Neural progenitor cell (in vitro differentiated cells): ENCODE measurements around the gene VAV2. TPM values are rescaled to one million over a fixed set of nuclear protein-coding genes. Genes with fewer than 3 reads are reported as not detected.

Source experiments
- DNase-seq: peaks from one replicate; pipeline ENCODE4 v3.0.0-alpha.2; 2016; ENCODE audit warnings: low spot score
- H2AFZ ChIP-seq: fragments of 200-600 bp; sonication (generic); replicated peaks from 2 replicates; pipeline ENCODE4 v1.6.1; 2016; ENCODE audit warnings: antibody characterized with exemption
- H3F3A ChIP-seq: fragments of 200-600 bp; sonication (generic); 2 replicates; pipeline ENCODE4 v1.6.1; 2016; ENCODE audit warnings: antibody characterized with exemption, low read depth
- H3K27ac ChIP-seq: fragments of 200-600 bp; sonication (generic); 2 replicates; pipeline ENCODE4 v1.5.1; 2016; ENCODE audit warnings: mild to moderate bottlenecking
- H3K27me3 ChIP-seq: fragments of 200-600 bp; sonication (generic); 2 replicates; pipeline ENCODE4 v1.6.1; 2016; ENCODE audit warnings: mild to moderate bottlenecking, moderate library complexity
- H3K36me3 ChIP-seq: fragments of 200-600 bp; sonication (generic); 2 replicates; pipeline ENCODE4 v1.5.1; 2016
- H3K4me1 ChIP-seq: fragments of 200-600 bp; sonication (generic); 2 replicates; pipeline ENCODE4 v1.6.1; 2016; ENCODE audit warnings: mixed run types
- H3K4me2 ChIP-seq: fragments of 200-600 bp; sonication (generic); 2 replicates; pipeline ENCODE4 v1.6.1; 2016
- H3K4me3 ChIP-seq: fragments of 200-600 bp; sonication (generic); 2 replicates; pipeline ENCODE4 v1.5.1; 2016
- H3K79me2 ChIP-seq: fragments of 200-600 bp; sonication (generic); 2 replicates; pipeline ENCODE4 v1.6.1; 2016; ENCODE audit warnings: low read depth
- H3K9ac ChIP-seq: fragments of 200-600 bp; sonication (generic); 2 replicates; pipeline ENCODE4 v1.6.1; 2016
- H3K9me3 ChIP-seq: fragments of 200-600 bp; sonication (generic); 2 replicates; pipeline ENCODE4 v1.5.1; 2016; ENCODE audit warnings: low read depth
- H4K20me1 ChIP-seq: fragments of 200-600 bp; sonication (generic); 2 replicates; pipeline ENCODE4 v1.6.1; 2016; ENCODE audit warnings: low read depth
- H3K27ac Mint-ChIP-seq: 3 replicates; pipeline ENCODE4 v1.8.0; 2021; ENCODE audit warnings: mixed read lengths
- H3K27me3 Mint-ChIP-seq: 2 replicates; pipeline ENCODE4 v1.8.0; 2022; ENCODE audit warnings: low read depth, mild to moderate bottlenecking, inconsistent platforms, moderate library complexity, mixed read lengths; ENCODE audit not compliant: insufficient read depth
- H3K36me3 Mint-ChIP-seq: 3 replicates; pipeline ENCODE4 v1.8.0; 2021; ENCODE audit warnings: mixed read lengths
- H3K4me1 Mint-ChIP-seq: 3 replicates; pipeline ENCODE4 v1.8.0; 2021; ENCODE audit warnings: mixed read lengths
- H3K4me3 Mint-ChIP-seq: 3 replicates; pipeline ENCODE4 v1.8.0; 2021; ENCODE audit warnings: mild to moderate bottlenecking, moderate library complexity, mixed read lengths
- H3K9me3 Mint-ChIP-seq: 3 replicates; pipeline ENCODE4 v1.8.0; 2020; ENCODE audit warnings: mixed read lengths
- CTCF ChIP-seq: fragments of 200-600 bp; sonication (generic); IDR thresholded peaks from 2 replicates; pipeline ENCODE4 v1.5.1; 2017; ENCODE audit warnings: antibody characterized with exemption, mild to moderate bottlenecking
- EZH2 ChIP-seq: fragments of 200-600 bp; sonication (generic); IDR thresholded peaks from 2 replicates; pipeline ENCODE4 v1.6.1; 2017; ENCODE audit warnings: antibody characterized with exemption, mild to moderate bottlenecking, moderate library complexity
- EZH2phosphoT487 ChIP-seq: fragments of 200-600 bp; sonication (generic); IDR thresholded peaks from 2 replicates; pipeline ENCODE4 v1.6.1; 2017; ENCODE audit warnings: antibody characterized with exemption
- total RNA-seq: library from RNA; depleted of rRNA; stranded (reverse); fragments of >200 nt; gene quantifications from 2 replicates; pipeline ENCODE4 v1.2.3, GENCODE V29; 2015; ENCODE audit warnings: low replicate concordance

The VAV2 gene
- total RNA-seq, 1 donor from 2014 or later: 12.9 TPM

GRCh38 chr9:133918111-133918813 is 73.9 kb downstream of the VAV2 start:
- H3K27ac ChIP-seq: peak overlapping the region; percentile 76
- peaks cover 28% of the 10 kb centered on the region for H4K20me1 ChIP-seq
- Mint-ChIP-seq H3K4me1 (peaks cover 63% of the 10 kb centered on the region), H3K4me3 (peak overlapping the region; percentile 12), H3K36me3 (no peaks in the 10 kb centered on the region), H3K27me3 (peaks cover 3% of the 10 kb centered on the region), H3K27ac (peak overlapping the region; percentile 64), H3K9me3 (no peaks in the 10 kb centered on the region)
- peaks cover 56% of the 10 kb centered on the region for H3K4me1 ChIP-seq
- peaks cover 32% of the 10 kb centered on the region for H3F3A ChIP-seq
- peaks cover 61% of the 10 kb centered on the region for H3K79me2 ChIP-seq
- H3K4me2 ChIP-seq: peak overlapping the region; percentile 44
- no peak overlapping the region for H2AFZ ChIP-seq
- H3K9me3 ChIP-seq: no peaks in the 10 kb centered on the region
- no peak for TF ChIP-seq EZH2phosphoT487
- no peak for TF ChIP-seq CTCF
- no peak for TF ChIP-seq EZH2
- H3K9ac ChIP-seq: no peak overlapping the region
- no peaks in the 10 kb centered on the region for H3K36me3 ChIP-seq
- H3K27me3 ChIP-seq: no peaks in the 10 kb centered on the region
- no peak for DNase-seq
- no peak overlapping the region for H3K4me3 ChIP-seq

- peaks cover 32% of the 10 kb centered on the region for H3F3A ChIP-seq
- H3K4me1 ChIP-seq: peaks cover 56% of the 10 kb centered on the region
- no peak overlapping the region for H3K27ac ChIP-seq
- no peak overlapping the region for H3K27ac Mint-ChIP-seq
- H2AFZ ChIP-seq: no peak overlapping the region
- H4K20me1 ChIP-seq: peaks cover 33% of the 10 kb centered on the region
- H3K9me3 ChIP-seq: no peaks in the 10 kb centered on the region
- peaks cover 3% of the 10 kb centered on the region for H3K27me3 Mint-ChIP-seq
- peak overlapping the region; percentile 43 for H3K4me2 ChIP-seq
- H3K79me2 ChIP-seq: peaks cover 64% of the 10 kb centered on the region
- H3K4me3 Mint-ChIP-seq: no peak overlapping the region
- no peak overlapping the region for H3K4me3 ChIP-seq
- no peaks in the 10 kb centered on the region for H3K9me3 Mint-ChIP-seq
- H3K9ac ChIP-seq: no peak overlapping the region
- no peaks in the 10 kb centered on the region for H3K27me3 ChIP-seq
- peaks cover 70% of the 10 kb centered on the region for H3K4me1 Mint-ChIP-seq
- no peaks in the 10 kb centered on the region for H3K36me3 Mint-ChIP-seq
- no peak for DNase-seq
- H3K36me3 ChIP-seq: no peaks in the 10 kb centered on the region
- TF ChIP-seq EZH2: no peak
- TF ChIP-seq EZH2phosphoT487: no peak
- TF ChIP-seq CTCF: no peak
These were observed 74.7 kb downstream of the VAV2 start for GRCh38 chr9:133917375-133917774.

- no peak overlapping the region for H3K4me3 ChIP-seq
- H3K79me2 ChIP-seq: peaks cover 67% of the 10 kb centered on the region
- no peak for TF ChIP-seq EZH2phosphoT487
- TF ChIP-seq CTCF: no peak
- no peak for TF ChIP-seq EZH2
- H3K27me3 Mint-ChIP-seq: peaks cover 5% of the 10 kb centered on the region
- peak overlapping the region; percentile 43 for H3K4me2 ChIP-seq
- no peaks in the 10 kb centered on the region for H3K36me3 ChIP-seq
- no peak overlapping the region for H3K9ac ChIP-seq
- H3K36me3 Mint-ChIP-seq: no peaks in the 10 kb centered on the region
- H2AFZ ChIP-seq: no peak overlapping the region
- peaks cover 56% of the 10 kb centered on the region for H3K4me1 ChIP-seq
- H3K9me3 Mint-ChIP-seq: no peaks in the 10 kb centered on the region
- no peaks in the 10 kb centered on the region for H3K9me3 ChIP-seq
- H3K4me1 Mint-ChIP-seq: peaks cover 70% of the 10 kb centered on the region
- H3K4me3 Mint-ChIP-seq: peak overlapping the region; percentile 13
- peak; percentile 40 for DNase-seq
- peaks cover 33% of the 10 kb centered on the region for H4K20me1 ChIP-seq
- H3F3A ChIP-seq: peaks cover 32% of the 10 kb centered on the region
- H3K27ac ChIP-seq: peak overlapping the region; percentile 70
- H3K27me3 ChIP-seq: no peaks in the 10 kb centered on the region
- H3K27ac Mint-ChIP-seq: peak overlapping the region; percentile 65
These were observed 76.0 kb downstream of the VAV2 start for GRCh38 chr9:133916159-133916541.
